ENCODE data around the gene GPR6.

The GPR6 gene

GRCh38 chr6:109979033-109979921 lies 1.2 kb downstream of the GPR6 start (continued):
- no peak for TF ChIP-seq ZNF280D (tag by site-specific recombination; IDR thresholded peaks at IDR 0.05)
- no peak for TF ChIP-seq ZNF155 (tag by site-specific recombination; IDR thresholded peaks at IDR 0.05)
- no peak for TF ChIP-seq SETDB1 (IDR thresholded peaks at IDR 0.05; ENCODE audit: insufficient read length, low read length)
- TF ChIP-seq ZSCAN16 (tag by site-specific recombination; IDR thresholded peaks at IDR 0.05): no peak
- TF ChIP-seq BCL11B (tag by site-specific recombination; IDR thresholded peaks at IDR 0.05; ENCODE audit: low read depth): no peak
- no peak for TF ChIP-seq MEIS1 (CRISPR knock-in tag; IDR thresholded peaks at IDR 0.05; ENCODE audit: borderline replicate concordance)
- no peak for TF ChIP-seq ZNF623 (tag by site-specific recombination; IDR thresholded peaks at IDR 0.05)
- no peak for TF ChIP-seq ZSCAN4 (tag by site-specific recombination; IDR thresholded peaks at IDR 0.05)
- no peak for TF ChIP-seq ZNF654 (tag by site-specific recombination; IDR thresholded peaks at IDR 0.05; ENCODE audit: low read depth)
- TF ChIP-seq INSM2 (tag by site-specific recombination; IDR thresholded peaks at IDR 0.05): no peak
- TF ChIP-seq ZNF777 (tag by site-specific recombination; IDR thresholded peaks at IDR 0.05; ENCODE audit: borderline replicate concordance): no peak
- TF ChIP-seq SCRT2 (tag by site-specific recombination; IDR thresholded peaks at IDR 0.05): peak; percentile 18
- no peak for TF ChIP-seq ZNF26 (tag by site-specific recombination; IDR thresholded peaks at IDR 0.05)
- TF ChIP-seq ZNF776 (tag by site-specific recombination; IDR thresholded peaks at IDR 0.05; ENCODE audit: borderline replicate concordance): no peak
- TF ChIP-seq ZNF292 (tag by site-specific recombination; IDR thresholded peaks at IDR 0.05; ENCODE audit: borderline replicate concordance, low read depth): no peak
- TF ChIP-seq ZNF843 (tag by site-specific recombination; IDR thresholded peaks at IDR 0.05): no peak
- no peak for TF ChIP-seq OSR2 (tag by site-specific recombination; IDR thresholded peaks at IDR 0.05)
- TF ChIP-seq ZNF560 (tag by site-specific recombination; IDR thresholded peaks at IDR 0.05; ENCODE audit: borderline replicate concordance): peak; percentile 71
- TF ChIP-seq ZBTB6 (tag by site-specific recombination; IDR thresholded peaks at IDR 0.05): peak; percentile 74
- peak; percentile 65 for TF ChIP-seq ZIC2 (tag by site-specific recombination; IDR thresholded peaks at IDR 0.05)
- TF ChIP-seq KLF9 (tag by site-specific recombination; IDR thresholded peaks at IDR 0.05; ENCODE audit: low read depth): no peak
- TF ChIP-seq ZNF433 (tag by site-specific recombination; IDR thresholded peaks at IDR 0.05; ENCODE audit: low read depth): no peak
- no peak for TF ChIP-seq GLI2 (tag by site-specific recombination; IDR thresholded peaks at IDR 0.05; ENCODE audit: borderline replicate concordance, low read depth)
- no peak for TF ChIP-seq ZNF140 (tag by site-specific recombination; IDR thresholded peaks at IDR 0.05)
- TF ChIP-seq ZNF639 (tag by site-specific recombination; IDR thresholded peaks at IDR 0.05): no peak
- TF ChIP-seq ZNF530 (tag by site-specific recombination; IDR thresholded peaks at IDR 0.05; ENCODE audit: low read depth): no peak
- TF ChIP-seq AEBP2 (tag by site-specific recombination; IDR thresholded peaks at IDR 0.05; ENCODE audit: borderline replicate concordance): no peak
- TF ChIP-seq ZNF571 (tag by site-specific recombination; IDR thresholded peaks at IDR 0.05): no peak
